Uterine smooth muscle cell (primary cell): Measurements from ENCODE around the gene TRMT61B. TPM values are rescaled to one million over a fixed set of nuclear protein-coding genes. Genes with fewer than 3 reads are reported as not detected.

ENCODE experiments used
- total RNA-seq: library from RNA; depleted of rRNA; stranded (reverse); fragments of >200 nt; gene quantifications from 2 replicates; pipeline ENCODE4 v1.2.3, GENCODE V29; 2014

Gene TRMT61B
- total RNA-seq, result 13.6 and 14.7 TPM in 2 replicates

GRCh38 chr2:28870146-28870891 is at the start of gene TRMT61B:
Gene TRMT61B (minus strand): TSS chr2:28870309. CDS start chr2:28870277, 32 bp downstream.

GRCh38 chr2:28894470-28895188 is 24.5 kb upstream of the TRMT61B start, which contains the start of gene WDR43:
Gene WDR43 (plus strand): TSS chr2:28894667. CDS start chr2:28894699, 32 bp downstream.

GRCh38 chr2:28810384-28811285 is 59.5 kb downstream of the TRMT61B start, which contains the start of gene SPDYA:
Gene SPDYA (plus strand): TSS chr2:28810834. CDS start chr2:28816015, 5,181 bp downstream.

Other genes starting within 250 kb of the TRMT61B start
- 260 and 278 TPM in 2 replicates for gene PPP1CB, start 118.5 kb downstream of the TRMT61B start, total RNA-seq
- gene SPDYA, start 59.5 kb downstream of the TRMT61B start, total RNA-seq, result 1.6 and 1.9 TPM in 2 replicates
- 89.1 and 166 TPM in 2 replicates for gene WDR43, start 24.4 kb upstream of the TRMT61B start, total RNA-seq
- under 0.01 and 0.11 TPM in 2 replicates for gene TOGARAM2, start 111.0 kb upstream of the TRMT61B start, total RNA-seq
- not detected in 2 replicates for gene PCARE, start 204.2 kb upstream of the TRMT61B start, total RNA-seq
- 62.1 and 110 TPM in 2 replicates for gene CLIP4, start 245.1 kb upstream of the TRMT61B start, total RNA-seq